Left renal cortex interstitium (tissue), 4 donors: ENCODE results near the gene MIOS. TPM values are rescaled to one million over a fixed set of nuclear protein-coding genes. Genes with fewer than 3 reads are reported as not detected.
"Not testable (repeated sequence)": the region's sequence is repeated elsewhere in the genome, so short reads cannot be mapped to it uniquely, and the experiment has no call there.

Source experiments
- DNase-seq, 4 donors: peaks; one replicate each; pipeline ENCODE4 v3.0.0-alpha.2; 2013; ENCODE audit warnings: low read depth in 4 of 4, low spot score in 2 of 4, missing footprints in 1 of 4
- polyA plus RNA-seq, 4 donors: library from polyadenylated mRNA; unstranded; fragments of 120-200 nt; gene quantifications; one replicate each; pipeline ENCODE4 v1.2.1, GENCODE V29; 2013; ENCODE audit not compliant: insufficient read length in 4 of 4

The MIOS gene
- polyA plus RNA-seq, 4 donors, result 44.0 to 49.0 (median 47.8) TPM

GRCh38 chr7:7554021-7554432 is 12.7 kb upstream of the MIOS start:
- DNase-seq, result no peak

- no peak for DNase-seq
These were observed 11.8 kb upstream of the MIOS start for GRCh38 chr7:7554649-7555575.

- no peak for DNase-seq
These were observed 9.8 kb upstream of the MIOS start for GRCh38 chr7:7556852-7557251.

- DNase-seq, result no peak
These were observed 9.4 kb upstream of the MIOS start for GRCh38 chr7:7557252-7557651.

- not testable (repeated sequence) for DNase-seq
These were observed 5.1 kb upstream of the MIOS start for GRCh38 chr7:7561591-7561990.

- DNase-seq, result no peak
These were observed 3.9 kb upstream of the MIOS start for GRCh38 chr7:7562736-7563135.

GRCh38 chr7:7563269-7563668 is 3.4 kb upstream of the MIOS start:
- DNase-seq, result no peak

GRCh38 chr7:7563813-7564212 is 2.9 kb upstream of the MIOS start:
- no peak for DNase-seq

GRCh38 chr7:7564323-7564780 is 2.3 kb upstream of the MIOS start:
- no peak for DNase-seq

- DNase-seq, result no peak
These were observed 1.5 kb upstream of the MIOS start for GRCh38 chr7:7565018-7565680.

GRCh38 chr7:7565746-7566650 is 686 bp upstream of the MIOS start:
- peak in 2 of 4 donors; percentile 40 to 43 for DNase-seq

GRCh38 chr7:7567898-7568531 is 1.3 kb downstream of the MIOS start:
- DNase-seq, result no peak

- DNase-seq, result no peak
These were observed 1.9 kb downstream of the MIOS start for GRCh38 chr7:7568553-7568952.

GRCh38 chr7:7569081-7569527 is 2.4 kb downstream of the MIOS start:
- no peak for DNase-seq

- DNase-seq, result no peak
These were observed 2.9 kb downstream of the MIOS start for GRCh38 chr7:7569615-7570014.

- DNase-seq, result no peak
These were observed 3.9 kb downstream of the MIOS start for GRCh38 chr7:7570584-7570983.

GRCh38 chr7:7573701-7574100 is 7.0 kb downstream of the MIOS start:
- DNase-seq, result no peak

- no peak for DNase-seq
These were observed 9.7 kb downstream of the MIOS start for GRCh38 chr7:7576344-7576743.

GRCh38 chr7:7577888-7578287 is 11.2 kb downstream of the MIOS start:
- DNase-seq, result no peak

- no peak for DNase-seq
These were observed 13.0 kb downstream of the MIOS start for GRCh38 chr7:7579638-7580037.
